Head of caudate nucleus (tissue), 42 donors: ENCODE measurements around the gene PSMB11.

Experiments
- DNase-seq, 42 donors: peaks; one replicate each; pipeline versions ENCODE4 v3.0.0 to v3.0.0-alpha.2; 2020 to 2021; ENCODE audit warnings: mixed read lengths in 7 of 42
- intact Hi-C: fragments of 100-400 bp; cut with DNase I; formaldehyde crosslinking; loops from one replicate; pipeline ENCODE4 v1.15.0; 2022

Gene PSMB11

DNA sequence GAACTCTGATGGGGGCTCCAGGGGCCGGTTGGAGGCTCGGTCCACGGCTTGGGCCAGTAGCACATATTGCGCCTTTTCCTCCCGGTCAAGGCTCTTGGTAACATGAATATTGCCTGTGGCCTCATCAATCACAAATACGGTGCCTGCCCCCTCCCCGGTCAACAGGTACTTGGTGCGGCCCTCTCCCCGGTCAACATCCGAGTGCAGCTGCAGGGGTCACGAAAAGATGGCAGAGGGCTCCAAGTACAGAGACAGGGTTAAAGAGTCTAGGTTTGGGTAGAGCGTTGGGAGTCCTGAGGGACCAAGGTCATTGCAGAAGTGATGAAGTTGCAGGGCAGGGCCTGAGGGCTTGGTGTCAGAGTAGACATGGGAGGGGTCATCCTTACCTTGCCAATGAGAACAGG, 13.1 kb downstream of the PSMB11 start:
- peak in 1 of 42 donors; percentile 4 for DNase-seq
- intact Hi-C loops = no loop called here

DNA sequence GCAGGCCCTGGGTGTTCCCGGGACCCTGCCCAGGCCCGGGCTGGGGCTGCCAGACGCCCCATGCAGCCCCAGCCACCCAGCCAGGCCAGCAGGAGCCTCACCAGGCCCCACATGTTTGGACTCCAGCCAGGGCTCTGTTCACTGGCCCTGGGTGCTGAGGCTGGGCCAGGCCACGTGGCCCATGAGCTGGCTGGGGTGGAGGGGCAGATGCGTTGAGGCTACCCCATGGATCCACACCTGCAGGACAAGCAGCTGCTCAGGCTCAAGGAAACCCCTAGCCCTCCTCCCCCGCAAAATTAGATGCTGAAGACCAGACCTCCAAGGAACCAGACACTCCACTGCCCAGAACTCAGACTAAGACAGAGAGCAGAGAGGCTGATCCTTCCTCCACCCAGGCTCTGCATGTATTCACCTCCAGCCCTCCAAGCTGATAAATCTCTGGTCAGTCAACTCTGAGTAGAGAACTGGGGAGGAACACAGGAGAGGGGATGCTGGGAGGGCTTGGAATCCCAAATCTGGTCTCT, 13.7 kb downstream of the PSMB11 start:
- intact Hi-C loops = loop anchor here (2.0 kb wide), 1 partner anchor 69 kb away; no protein-coding TSS in a partner anchor
- DNase-seq = peak in 35 of 42 donors; percentile 26 to 86 (median 57)

DNA sequence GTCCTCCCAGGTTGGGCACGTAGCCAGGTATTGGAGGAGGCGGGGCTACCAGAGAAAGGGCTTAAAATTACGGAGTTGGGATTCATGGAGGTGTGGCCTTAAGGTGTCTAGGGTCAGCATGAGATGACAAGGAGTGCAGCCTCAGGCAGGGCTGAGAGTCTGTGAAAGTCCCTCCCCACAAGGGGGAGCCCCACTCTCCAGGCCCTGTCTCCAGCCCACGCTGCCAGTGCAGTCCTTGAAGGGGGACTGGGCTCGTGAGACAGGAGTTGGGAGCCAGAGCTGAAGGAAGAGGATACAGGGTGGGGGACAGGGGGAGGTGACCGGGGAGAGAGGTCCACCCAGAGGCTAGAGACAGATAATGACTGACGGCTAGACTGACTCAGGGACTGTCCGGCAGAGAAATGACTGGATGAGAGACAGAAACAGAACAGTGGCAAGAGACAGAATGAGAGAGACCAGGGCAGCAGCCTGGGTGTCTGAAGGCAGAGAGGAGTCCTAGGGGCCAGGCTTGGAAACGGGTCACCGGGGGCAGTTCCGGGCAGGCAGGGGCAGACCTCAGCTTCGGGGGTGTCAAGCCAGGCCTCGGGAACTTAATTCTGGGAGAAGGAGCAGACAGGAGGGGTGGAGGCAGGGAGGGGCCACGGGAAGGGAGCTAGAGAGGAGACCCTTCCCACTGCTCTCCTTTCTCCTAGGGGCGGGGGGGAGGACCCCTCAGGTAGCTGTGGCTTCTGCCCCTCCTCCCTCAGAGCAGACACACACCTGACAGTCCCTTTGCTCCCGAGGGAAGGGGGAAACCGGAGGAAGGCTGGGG, 14.3 kb downstream of the PSMB11 start:
- DNase-seq = peak in 40 of 42 donors; percentile 39 to 83 (median 62)
- intact Hi-C loops = loop anchor here (2.0 kb wide), 1 partner anchor 70 kb away; no protein-coding TSS in a partner anchor

DNA sequence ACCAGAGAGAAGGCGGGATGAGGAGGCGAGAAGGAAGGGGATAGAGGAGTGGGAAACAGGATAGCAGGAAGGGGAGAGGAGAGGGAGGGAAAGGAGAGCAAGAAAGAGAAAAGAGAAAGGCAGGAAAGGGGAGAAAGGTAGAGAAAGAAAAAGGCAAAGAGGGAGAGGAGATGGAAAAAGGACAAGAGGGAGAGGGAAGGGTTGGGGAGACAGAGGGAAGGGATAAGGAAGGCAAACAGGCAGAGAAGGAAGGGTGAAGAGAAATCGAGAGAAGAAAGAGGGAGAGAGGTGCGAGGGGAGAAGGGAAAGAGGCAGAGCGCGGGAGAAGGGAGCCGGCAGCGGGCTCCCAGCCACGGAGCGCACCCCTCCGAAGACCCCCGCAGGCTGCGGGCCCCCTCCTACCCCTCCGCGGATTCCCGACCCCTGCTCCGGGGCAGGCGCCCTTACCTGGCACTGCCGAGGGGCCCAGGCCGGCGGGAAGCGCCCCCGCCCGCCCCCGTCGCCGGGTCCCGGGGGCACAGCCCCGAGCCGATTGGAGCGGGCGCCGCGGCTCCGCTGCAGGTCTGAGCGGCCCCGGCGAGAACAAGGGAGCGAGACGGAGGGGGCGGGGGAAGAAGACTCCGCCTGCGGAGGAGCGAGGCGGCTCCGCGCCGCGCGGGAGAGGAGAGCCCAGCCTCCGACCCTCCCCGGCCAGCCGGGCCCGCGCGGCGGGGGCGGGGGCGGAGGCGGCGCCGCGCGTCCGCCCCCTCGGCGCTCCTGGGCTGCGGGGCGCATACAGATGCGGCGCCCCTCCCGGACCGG, 15.1 kb downstream of the PSMB11 start, which contains the start of gene CDH24:
Gene CDH24, minus strand, starts transcription at position 565 of the 801 bp plus-strand sequence. CDS start 1,787 bp downstream, outside the sequence.
- DNase-seq = peak in 41 of 42 donors; percentile 44 to 88 (median 70)
- intact Hi-C loops = loop anchor here (2.0 kb wide), 1 partner anchor 70 kb away; no protein-coding TSS in a partner anchor

DNA sequence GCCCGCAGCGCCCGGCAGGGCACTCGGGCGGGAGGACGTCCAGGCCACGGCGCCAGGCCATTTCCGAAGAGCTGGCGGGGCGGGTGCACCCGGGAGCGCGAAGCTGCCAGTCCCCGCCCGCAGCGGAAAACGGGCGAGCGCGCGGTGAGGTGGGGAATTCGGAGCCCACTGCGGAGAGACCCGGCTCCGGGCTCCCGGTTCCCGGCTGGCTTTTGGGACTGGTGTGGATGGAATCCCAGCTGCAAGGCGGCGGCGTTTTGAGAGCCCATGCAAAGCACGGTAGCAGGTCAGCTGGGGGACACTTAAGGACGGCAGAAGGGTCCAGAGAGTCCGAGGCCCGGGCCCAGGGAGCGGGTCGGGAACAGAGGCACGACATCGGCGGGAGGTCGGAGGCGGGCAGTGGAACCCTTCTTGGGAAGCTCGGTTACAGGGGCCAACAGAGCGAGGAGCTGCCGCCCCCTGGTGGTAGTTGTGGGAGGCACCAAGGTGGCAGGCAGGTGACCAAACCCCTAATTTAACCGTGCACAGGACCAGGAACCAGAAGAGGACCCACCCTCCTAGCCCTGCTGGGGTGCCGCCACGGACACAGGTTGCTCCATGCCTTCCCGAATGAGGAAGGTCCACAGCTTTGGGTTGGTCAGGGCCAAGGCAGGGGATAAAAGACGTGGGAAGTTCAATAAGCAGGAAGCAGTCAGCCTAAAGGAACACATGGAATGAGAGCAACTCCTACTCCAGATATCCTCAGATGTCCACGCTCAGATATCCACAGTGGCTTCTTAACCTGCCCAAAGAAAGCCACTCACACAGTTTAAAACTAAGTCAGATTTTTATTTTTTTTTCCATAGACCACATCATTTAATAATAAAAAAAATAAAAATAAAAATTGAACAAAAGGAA, 16.0 kb downstream of the PSMB11 start:
- intact Hi-C loops = loop anchor here (2.0 kb wide), 1 partner anchor 71 kb away; no protein-coding TSS in a partner anchor
- DNase-seq = peak; percentile 81 to 97 (median 91)

DNA sequence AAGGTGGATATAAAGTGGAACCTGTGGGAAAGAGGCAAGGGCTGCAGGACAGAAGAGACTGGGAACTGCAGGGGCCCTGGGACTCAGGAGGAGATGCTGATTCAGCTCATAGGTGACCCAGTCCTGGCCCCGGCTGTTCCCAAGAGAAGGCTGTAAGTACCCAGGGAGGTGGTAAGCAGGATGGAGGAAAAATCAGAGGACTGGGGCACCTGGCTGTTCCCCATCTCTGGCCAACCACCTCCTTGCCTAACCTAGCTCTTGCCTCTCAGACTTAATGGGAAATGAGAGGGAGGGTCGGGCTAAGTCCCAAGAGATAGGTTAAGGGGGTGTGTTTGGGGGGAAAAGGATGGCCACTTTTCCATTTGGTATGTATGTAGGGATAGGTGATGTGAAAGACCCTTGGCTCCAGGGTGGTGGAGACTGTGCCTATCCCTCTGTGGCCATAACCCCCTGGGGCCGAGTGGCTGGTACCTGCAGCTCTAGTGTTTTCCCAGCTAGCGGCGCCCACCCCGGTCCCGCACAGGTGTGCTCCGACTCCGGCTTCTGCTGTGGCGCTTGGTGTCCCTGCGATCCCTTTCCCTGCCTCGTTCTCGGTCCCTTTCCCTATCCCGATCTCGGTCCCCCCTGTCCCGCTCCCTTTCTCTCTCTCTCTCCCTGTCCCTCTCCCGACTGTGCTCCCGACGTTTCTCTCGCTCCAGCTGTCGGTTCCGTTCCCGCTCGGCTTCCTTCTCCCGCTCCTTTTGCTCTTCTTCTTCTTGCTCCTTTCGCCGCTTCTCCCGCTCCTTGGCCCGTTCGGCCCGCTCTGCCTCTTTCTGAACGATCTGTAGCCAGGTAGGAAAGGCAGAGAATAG, 16.9 kb downstream of the PSMB11 start:
- DNase-seq = peak in 1 of 42 donors; percentile 10
- intact Hi-C loops = no loop called here

DNA sequence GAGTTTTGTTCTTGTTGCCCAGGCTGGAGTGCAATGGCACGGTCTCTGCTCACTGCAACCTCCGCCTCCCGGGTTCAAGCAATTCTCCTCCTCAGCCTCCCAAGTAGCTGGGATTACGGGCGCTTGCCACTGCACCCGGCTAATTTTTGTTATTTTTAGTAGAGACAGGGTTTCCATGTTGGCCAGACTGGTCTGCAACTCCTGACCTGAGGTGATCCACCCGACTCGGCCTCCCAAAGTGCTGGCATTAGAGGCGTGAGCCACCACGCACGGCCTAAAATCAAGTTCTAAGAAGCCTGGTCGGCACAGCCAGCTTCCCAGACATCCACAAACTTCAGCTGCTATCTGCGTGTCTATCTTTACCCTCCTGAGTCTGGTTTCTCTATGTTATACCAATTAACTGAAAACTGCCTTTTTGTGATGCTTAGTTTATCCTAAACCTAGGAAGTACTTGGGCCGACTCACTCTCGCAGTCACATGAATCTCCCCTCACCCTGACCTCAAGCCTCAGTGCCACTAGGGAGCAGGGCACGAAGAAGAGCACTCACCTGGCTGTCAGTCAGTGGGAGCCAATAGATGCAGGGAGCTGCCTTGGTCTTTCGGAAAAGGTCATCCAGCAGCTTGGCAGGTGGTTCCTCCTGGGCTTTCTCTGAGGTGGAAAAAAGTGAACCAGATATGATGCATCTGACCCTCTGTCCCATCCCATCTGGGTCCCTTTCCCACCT, 18.7 kb downstream of the PSMB11 start:
- no peak for DNase-seq
- intact Hi-C loops = no loop called here

DNA sequence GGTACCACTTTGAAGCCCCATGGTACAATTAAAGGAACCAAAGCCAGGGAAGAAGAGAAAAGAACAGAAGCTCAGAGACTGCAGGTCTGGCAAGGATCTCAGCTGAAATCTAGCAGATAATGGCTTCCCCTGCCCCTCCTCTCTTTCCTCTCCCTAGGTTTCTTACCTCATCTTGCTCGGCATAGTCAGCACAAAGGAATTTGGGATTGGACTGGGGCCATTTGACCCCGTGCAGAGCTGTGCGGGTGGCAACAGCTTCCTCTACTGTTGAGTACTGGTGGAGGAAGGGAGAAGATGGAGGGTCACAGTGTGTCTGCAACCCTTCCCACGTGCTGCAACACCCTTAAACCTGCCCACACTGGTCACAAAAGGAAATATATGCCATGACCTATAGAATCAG, 20.0 kb downstream of the PSMB11 start:
- no peak for DNase-seq
- intact Hi-C loops = no loop called here

DNA sequence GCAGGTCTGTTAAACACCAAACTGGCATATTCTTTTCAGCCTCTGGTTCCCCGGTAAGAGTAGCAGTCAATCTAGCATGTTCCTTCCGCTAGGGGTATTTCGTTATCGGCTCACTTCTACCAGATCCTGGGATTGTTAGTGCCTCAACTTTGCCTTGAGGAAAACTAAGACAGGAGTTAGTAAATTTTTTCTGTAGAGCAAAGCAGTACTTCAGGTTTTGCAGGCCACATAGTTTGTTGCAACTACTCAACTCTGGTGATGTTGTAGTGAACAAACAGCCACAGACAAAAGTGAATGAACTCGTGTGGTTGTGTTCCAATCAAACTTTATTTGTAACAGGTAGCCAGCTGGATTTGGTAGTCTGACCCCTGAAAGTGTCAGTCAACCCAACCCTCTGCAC, 21.6 kb downstream of the PSMB11 start:
- intact Hi-C loops = no loop called here
- DNase-seq = peak in 1 of 42 donors; percentile 3

DNA sequence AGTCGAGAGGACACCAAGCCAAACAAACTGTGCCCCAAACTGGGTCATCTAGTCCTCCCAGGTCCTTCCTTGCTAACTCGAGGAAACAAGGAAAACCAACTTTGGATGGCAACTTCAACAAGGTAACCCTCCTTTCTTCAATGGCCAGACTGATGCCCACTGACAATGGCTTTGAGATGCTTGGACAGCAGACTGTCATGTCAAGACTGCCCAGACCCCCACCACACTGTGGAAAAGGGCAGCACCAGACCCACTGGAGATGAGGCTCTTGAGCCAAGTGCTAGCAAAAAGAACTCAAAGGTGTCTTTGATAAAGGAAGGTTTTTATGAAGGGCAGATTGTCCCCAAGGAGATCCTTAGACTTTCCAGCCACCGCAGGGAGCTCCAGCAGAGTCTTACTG, 24.4 kb downstream of the PSMB11 start:
- DNase-seq = peak in 2 of 42 donors; percentile 4 to 14
- intact Hi-C loops = no loop called here

DNA sequence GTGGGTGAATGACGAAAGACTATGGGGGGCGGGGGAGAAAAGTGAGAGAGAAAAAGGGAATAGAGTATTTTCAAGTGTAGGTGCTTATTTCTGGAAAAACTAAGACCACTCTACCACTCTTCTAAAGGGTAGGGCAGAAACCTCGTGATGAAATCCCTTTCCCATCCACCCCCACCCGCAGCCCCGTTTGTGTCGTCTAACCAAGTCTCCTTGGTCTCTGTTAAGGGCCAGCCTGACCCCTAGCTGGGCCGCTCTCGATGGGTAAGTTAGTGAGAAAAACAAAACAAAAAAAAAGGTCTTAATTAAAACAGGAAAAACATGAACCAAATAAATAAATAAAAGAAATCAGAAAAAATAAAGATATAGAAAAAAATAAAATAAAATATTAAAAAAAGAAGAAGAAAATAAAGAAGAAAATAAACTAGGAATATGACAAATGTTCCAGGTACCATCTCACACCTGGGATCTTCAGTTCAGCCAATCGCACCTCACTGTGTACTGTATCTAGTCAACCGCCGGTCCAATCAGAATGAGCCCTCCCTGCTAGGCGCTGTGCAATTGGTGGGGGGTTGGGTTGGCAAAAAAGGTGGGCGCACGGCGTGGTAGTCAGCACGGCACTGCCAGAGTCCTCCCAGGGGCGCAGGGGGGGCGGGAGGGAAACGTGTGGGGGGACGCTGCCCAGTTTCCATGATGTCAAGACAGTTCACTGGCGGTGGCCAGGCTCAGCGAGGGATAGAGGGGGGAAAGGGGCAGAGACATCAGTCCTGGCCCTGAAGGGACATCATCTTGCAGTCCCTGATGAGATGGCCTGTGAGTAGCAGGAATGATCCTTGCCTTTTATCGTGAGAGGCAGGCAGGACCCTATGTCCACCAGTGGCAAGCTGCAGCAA, 25.1 kb downstream of the PSMB11 start:
- peak in 3 of 42 donors; percentile 11 to 41 (median 13) for DNase-seq
- intact Hi-C loops = no loop called here

DNA sequence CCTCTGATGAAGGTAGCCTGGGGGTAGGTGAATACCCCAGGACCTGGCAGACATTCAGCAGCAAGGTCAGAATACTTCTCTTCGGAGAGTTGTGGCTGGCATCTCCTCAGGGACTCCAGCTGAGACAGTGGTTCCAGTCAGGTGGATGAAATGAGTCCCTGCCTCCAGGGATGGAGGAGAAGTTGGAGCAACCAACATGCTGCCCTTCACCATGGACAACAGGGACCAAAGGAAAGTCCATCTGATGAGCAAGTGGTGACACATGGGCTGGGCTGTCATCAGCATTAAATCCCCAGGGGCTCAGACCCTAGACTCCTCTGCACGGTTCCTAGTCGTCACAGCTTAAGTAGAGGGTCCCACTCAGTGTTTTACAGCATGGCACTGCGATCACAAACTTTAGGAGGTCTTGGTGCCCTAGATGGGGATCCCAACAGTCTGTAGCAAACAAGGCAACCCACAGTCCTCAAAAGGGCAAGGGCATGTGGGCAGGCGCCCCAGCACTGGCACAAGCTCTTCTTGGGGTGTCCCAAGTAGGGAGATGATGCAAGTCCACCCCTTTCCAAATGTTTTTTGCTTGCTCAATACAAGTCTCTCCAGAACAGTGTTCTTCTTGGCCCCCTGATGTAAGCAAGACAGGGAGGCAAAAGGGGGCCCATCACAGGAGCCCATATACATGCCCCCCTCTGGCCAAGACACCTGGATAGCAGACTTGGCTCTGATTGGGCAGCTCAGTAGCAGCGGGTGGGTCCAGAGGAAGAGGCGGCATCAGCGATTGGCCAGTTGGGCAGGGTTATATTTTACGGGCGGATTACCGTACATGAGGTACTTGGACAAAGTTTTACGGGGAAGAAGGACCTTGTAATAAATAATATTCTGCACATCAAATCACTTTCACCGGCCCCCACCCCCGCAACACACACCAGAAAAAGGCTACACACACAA, 26.1 kb downstream of the PSMB11 start:
- intact Hi-C loops = no loop called here
- DNase-seq = peak in 2 of 42 donors; percentile 7 to 11

DNA sequence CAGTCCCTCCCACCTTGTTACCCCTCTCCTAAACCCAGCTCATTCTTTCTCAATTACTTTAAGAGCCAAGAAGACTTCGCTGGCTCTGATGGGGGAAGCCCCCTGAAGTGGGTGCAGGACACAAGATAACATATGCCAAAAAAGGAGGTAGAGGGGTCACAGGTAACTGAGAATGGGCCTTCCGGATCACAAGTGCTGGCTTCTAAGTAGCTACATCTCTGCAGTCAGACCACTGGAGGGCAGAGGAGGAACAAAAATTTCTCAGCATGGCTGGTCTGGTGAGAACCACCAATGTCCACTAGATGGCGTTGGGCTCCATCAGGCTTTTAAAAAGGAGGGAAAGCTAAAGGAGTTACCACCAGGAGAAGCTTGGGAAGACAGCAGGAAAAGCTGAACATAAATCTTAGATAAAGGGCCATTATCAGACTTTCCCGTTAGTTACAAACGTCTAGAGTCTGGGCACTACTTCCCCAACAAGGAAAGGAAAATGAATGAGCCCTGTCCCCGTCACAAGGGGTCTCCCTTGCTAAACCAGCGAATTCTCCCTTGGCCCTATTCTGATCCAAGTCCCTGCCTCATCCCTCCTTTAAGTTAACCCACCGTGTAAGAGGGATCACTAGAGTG, 26.9 kb downstream of the PSMB11 start:
- peak; percentile 55 to 93 (median 82) for DNase-seq
- intact Hi-C loops = no loop called here

DNA sequence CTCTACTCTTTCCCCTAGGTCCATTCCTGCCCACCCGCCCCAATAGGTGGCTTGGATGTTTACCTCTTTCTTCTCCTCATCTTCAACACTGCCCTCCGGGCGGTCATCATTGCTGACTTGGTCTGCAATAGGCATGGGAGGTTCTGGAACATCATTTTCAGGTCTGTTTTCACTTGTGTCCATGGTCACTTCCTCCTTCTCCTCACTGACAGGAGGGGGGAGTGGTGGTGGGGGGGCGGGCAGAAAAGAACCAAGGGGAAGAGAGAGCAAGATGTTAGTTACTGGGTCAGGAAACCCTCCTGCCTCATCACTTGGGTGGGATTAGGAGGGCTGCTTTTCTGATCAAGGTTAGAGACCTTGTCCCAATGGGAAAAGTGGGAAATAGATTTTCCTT, 27.4 kb downstream of the PSMB11 start:
- intact Hi-C loops = no loop called here
- peak in 1 of 42 donors; percentile 14 for DNase-seq
